HepG2 (cell line): ENCODE measurements around the gene RPS19BP1. TPM values are rescaled to one million over a fixed set of nuclear protein-coding genes. Genes with fewer than 3 reads are reported as not detected.

ENCODE experiments used
- ATM ChIP-seq: fragments of 450-650 bp; IDR thresholded peaks from 2 replicates; pipeline ENCODE4 v1.7.1; 2017; ENCODE audit warnings: mild to moderate bottlenecking, borderline replicate concordance
- BCL6 ChIP-seq: IDR thresholded peaks from 2 replicates; pipeline ENCODE4 v1.6.1; 2016; ENCODE audit warnings: missing genetic modification reagents, missing compliant biosample characterization
- CREM ChIP-seq, 2 experiments: sonication (generic) in 1 of 2; formaldehyde crosslinking in 1 of 2; IDR thresholded peaks; 2 replicates each; pipeline versions ENCODE4 v1.4.0 to v1.6.1; 2016 to 2020; ENCODE audit warnings: antibody characterized with exemption in 1 of 2, mild to moderate bottlenecking in 1 of 2, missing genetic modification reagents in 1 of 2
- GABPB1 ChIP-seq: IDR thresholded peaks from 2 replicates; pipeline ENCODE4 v1.6.1; 2016; ENCODE audit warnings: mild to moderate bottlenecking, missing genetic modification reagents, moderate library complexity, missing compliant biosample characterization
- HCFC1 ChIP-seq: fragments of 150-350 bp; IDR thresholded peaks from 2 replicates; pipeline ENCODE4 v1.6.1; 2014; ENCODE audit warnings: low read depth, low read length
- NFYC ChIP-seq: IDR thresholded peaks from 2 replicates; pipeline ENCODE4 v1.6.1; 2016; ENCODE audit warnings: missing genetic modification reagents, missing compliant biosample characterization
- RXRB ChIP-seq: IDR thresholded peaks from 2 replicates; pipeline ENCODE4 v1.6.1; 2016; ENCODE audit warnings: borderline replicate concordance, missing genetic modification reagents, missing compliant biosample characterization
- SALL1 ChIP-seq: sonication (generic); formaldehyde crosslinking; IDR thresholded peaks from 2 replicates; pipeline ENCODE4 v1.8.0; 2022; ENCODE audit warnings: mild to moderate bottlenecking, missing genetic modification reagents
- SUZ12 ChIP-seq: fragments of 150-350 bp; IDR thresholded peaks from 2 replicates; pipeline ENCODE4 v1.6.1; 2014; ENCODE audit warnings: low read depth, low read length
- THAP11 ChIP-seq: IDR thresholded peaks from 2 replicates; pipeline ENCODE4 v1.6.1; 2016; ENCODE audit warnings: missing biosample characterization, missing genetic modification reagents
- ZBED4 ChIP-seq: sonication (generic); formaldehyde crosslinking; IDR thresholded peaks from 2 replicates; pipeline ENCODE4 v1.4.0; 2020; ENCODE audit warnings: missing genetic modification reagents, borderline replicate concordance
- ZFP36L2 ChIP-seq: sonication (generic); formaldehyde crosslinking; IDR thresholded peaks from 2 replicates; pipeline ENCODE4 v1.4.0; 2020; ENCODE audit warnings: missing genetic modification reagents
- ZNF143 ChIP-seq: sonication (generic); formaldehyde crosslinking; IDR thresholded peaks from 2 replicates; pipeline ENCODE4 v1.4.0; 2020; ENCODE audit warnings: missing genetic modification reagents
- ZNF7 ChIP-seq: IDR thresholded peaks from 2 replicates; pipeline ENCODE4 v1.6.1; 2016; ENCODE audit warnings: missing biosample characterization, missing genetic modification reagents
- ZNF746 ChIP-seq: sonication (generic); formaldehyde crosslinking; IDR thresholded peaks from 2 replicates; pipeline ENCODE4 v1.8.0; 2022; ENCODE audit warnings: mild to moderate bottlenecking, missing genetic modification reagents
- ZNF773 ChIP-seq: sonication (generic); formaldehyde crosslinking; IDR thresholded peaks from 2 replicates; pipeline ENCODE4 v1.4.0; 2020; ENCODE audit warnings: missing genetic modification reagents, borderline replicate concordance
- polyA plus RNA-seq, 8 experiments: library from polyadenylated mRNA; depleted of rRNA in 3 of 8; stranded (reverse) in 7 of 8; unstranded in 1 of 8; fragments of >200 nt; fragmentation: Illumina TruSeq in 4 of 8; extraction: Trizol in 4 of 8; gene quantifications; 2 replicates each; pipeline versions ENCODE4 v1.2.1 to v1.2.3, GENCODE V29; 2011 to 2016; ENCODE audit warnings: low read depth in 4 of 8, missing spikeins in 1 of 8, mixed read lengths in 1 of 8; ENCODE audit not compliant: insufficient read depth in 1 of 8
- total RNA-seq, 5 experiments: library from RNA; depleted of rRNA; stranded (reverse); fragments of >200 nt; fragmentation: Illumina TruSeq; extraction: Trizol; gene quantifications; 2 replicates each; pipeline ENCODE4 v1.2.3, GENCODE V29; 2016; ENCODE audit warnings: low read depth in 1 of 5
- TF ChIP-seq, protein P1 (sequence below): fragments of 450-650 bp; IDR thresholded peaks from 2 replicates; pipeline ENCODE4 v1.6.1; 2016
- TF ChIP-seq, protein P2 (sequence below): sonication (generic); formaldehyde crosslinking; IDR thresholded peaks from 2 replicates; pipeline ENCODE4 v1.4.0; 2020; ENCODE audit warnings: missing genetic modification reagents, borderline replicate concordance
- TF ChIP-seq, protein P3 (sequence below): sonication (generic); formaldehyde crosslinking; IDR thresholded peaks from 2 replicates; pipeline ENCODE4 v1.5.0; 2020; ENCODE audit warnings: missing genetic modification reagents
- TF ChIP-seq, protein P4 (sequence below): sonication (generic); formaldehyde crosslinking; IDR thresholded peaks from 2 replicates; pipeline ENCODE4 v1.4.0; 2020; ENCODE audit warnings: mild to moderate bottlenecking, missing genetic modification reagents
- TF ChIP-seq, protein P5 (sequence below): sonication (generic); IDR thresholded peaks from 2 replicates; pipeline ENCODE4 v1.6.1; 2016; ENCODE audit warnings: low read depth, borderline replicate concordance
- TF ChIP-seq, protein P6 (sequence below): IDR thresholded peaks from 2 replicates; pipeline ENCODE4 v1.6.1; 2012; ENCODE audit warnings: inconsistent platforms

Gene RPS19BP1
- total and polyA plus RNA-seq, 2 of the 13 experiments (the other 11 are each of a cell fraction or from before 2014, with no cell fraction given), result 44.3 to 81.3 TPM

- TF ChIP-seq ZBED4 (CRISPR knock-in tag) (no peak), ZFP36L2 (CRISPR knock-in tag) (no peak), BCL6 (no peak), CREM (IDR thresholded peaks at IDR 0.05) (peak; percentile 27; the same call in 1 of the 2 replicates), CREM (CRISPR knock-in tag; IDR thresholded peaks at IDR 0.05) (no peak), ATM (no peak), SUZ12 (peak; percentile 62), HCFC1 (peak; percentile 84), ZNF7 (CRISPR knock-in tag) (peak; percentile 63; the same call in 1 of the 2 replicates), GABPB1 (CRISPR knock-in tag) (peak; percentile 32; the same call in 1 of the 2 replicates), NFYC (CRISPR knock-in tag) (peak; percentile 91), SALL1 (CRISPR knock-in tag) (peak; percentile 20; the same call in 1 of the 2 replicates), ZNF773 (CRISPR knock-in tag) (peak; percentile 59; the same call in 1 of the 2 replicates), ZNF746 (CRISPR knock-in tag) (no peak), THAP11 (CRISPR knock-in tag) (peak; percentile 99), RXRB (CRISPR knock-in tag) (no peak), ZNF143 (CRISPR knock-in tag) (peak; percentile 94)
- TF ChIP-seq, protein P1, sequence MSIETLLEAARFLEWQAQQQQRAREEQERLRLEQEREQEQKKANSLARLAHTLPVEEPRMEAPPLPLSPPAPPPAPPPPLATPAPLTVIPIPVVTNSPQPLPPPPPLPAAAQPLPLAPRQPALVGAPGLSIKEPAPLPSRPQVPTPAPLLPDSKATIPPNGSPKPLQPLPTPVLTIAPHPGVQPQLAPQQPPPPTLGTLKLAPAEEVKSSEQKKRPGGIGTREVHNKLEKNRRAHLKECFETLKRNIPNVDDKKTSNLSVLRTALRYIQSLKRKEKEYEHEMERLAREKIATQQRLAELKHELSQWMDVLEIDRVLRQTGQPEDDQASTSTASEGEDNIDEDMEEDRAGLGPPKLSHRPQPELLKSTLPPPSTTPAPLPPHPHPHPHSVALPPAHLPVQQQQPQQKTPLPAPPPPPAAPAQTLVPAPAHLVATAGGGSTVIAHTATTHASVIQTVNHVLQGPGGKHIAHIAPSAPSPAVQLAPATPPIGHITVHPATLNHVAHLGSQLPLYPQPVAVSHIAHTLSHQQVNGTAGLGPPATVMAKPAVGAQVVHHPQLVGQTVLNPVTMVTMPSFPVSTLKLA, result peak; percentile 48; the same call in 1 of the 2 replicates
- TF ChIP-seq, protein P2, sequence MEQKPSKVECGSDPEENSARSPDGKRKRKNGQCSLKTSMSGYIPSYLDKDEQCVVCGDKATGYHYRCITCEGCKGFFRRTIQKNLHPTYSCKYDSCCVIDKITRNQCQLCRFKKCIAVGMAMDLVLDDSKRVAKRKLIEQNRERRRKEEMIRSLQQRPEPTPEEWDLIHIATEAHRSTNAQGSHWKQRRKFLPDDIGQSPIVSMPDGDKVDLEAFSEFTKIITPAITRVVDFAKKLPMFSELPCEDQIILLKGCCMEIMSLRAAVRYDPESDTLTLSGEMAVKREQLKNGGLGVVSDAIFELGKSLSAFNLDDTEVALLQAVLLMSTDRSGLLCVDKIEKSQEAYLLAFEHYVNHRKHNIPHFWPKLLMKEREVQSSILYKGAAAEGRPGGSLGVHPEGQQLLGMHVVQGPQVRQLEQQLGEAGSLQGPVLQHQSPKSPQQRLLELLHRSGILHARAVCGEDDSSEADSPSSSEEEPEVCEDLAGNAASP (CRISPR knock-in tag), result no peak
- TF ChIP-seq, protein P3, sequence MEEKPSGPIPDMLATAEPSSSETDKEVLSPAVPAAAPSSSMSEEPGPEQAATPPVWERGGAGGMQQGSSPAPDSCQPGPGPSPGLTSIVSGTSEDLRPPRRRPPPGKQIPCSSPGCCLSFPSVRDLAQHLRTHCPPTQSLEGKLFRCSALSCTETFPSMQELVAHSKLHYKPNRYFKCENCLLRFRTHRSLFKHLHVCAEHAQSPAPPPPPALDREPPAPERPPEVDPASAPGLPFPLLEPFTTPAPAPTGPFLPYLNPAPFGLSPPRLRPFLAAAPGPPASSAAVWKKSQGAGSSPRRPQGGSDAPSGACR (CRISPR knock-in tag), result no peak
- TF ChIP-seq, protein P4, sequence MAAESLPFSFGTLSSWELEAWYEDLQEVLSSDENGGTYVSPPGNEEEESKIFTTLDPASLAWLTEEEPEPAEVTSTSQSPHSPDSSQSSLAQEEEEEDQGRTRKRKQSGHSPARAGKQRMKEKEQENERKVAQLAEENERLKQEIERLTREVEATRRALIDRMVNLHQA (CRISPR knock-in tag), result no peak
- TF ChIP-seq, protein P5, sequence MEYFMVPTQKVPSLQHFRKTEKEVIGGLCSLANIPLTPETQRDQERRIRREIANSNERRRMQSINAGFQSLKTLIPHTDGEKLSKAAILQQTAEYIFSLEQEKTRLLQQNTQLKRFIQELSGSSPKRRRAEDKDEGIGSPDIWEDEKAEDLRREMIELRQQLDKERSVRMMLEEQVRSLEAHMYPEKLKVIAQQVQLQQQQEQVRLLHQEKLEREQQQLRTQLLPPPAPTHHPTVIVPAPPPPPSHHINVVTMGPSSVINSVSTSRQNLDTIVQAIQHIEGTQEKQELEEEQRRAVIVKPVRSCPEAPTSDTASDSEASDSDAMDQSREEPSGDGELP, result peak; percentile 42; the same call in 1 of the 2 replicates
- TF ChIP-seq, protein P6, sequence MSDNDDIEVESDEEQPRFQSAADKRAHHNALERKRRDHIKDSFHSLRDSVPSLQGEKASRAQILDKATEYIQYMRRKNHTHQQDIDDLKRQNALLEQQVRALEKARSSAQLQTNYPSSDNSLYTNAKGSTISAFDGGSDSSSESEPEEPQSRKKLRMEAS, result peak; percentile 51
These were observed 42.3 kb downstream of the RPS19BP1 start (continued) for GRCh38 chr22:39490135-39490798.
